DND-41 (cell line): ENCODE results near the gene CDO1.

Source experiments
- ATAC-seq: fragments of 200-7000 bp; cut with Tn5 transposase; 3 replicates; pipeline ENCODE4 v1.9.1; 2021; ENCODE audit warnings: low read depth; ENCODE audit not compliant: insufficient read depth
- DNase-seq: peaks from one replicate; pipeline ENCODE4 v3.0.0-alpha.2; 2020
- H2AFZ ChIP-seq: 2 replicates; pipeline ENCODE4 v1.6.0; 2012; ENCODE audit warnings: low read depth, low read length
- H3K27ac ChIP-seq: 2 replicates; pipeline ENCODE4 v1.5.1; 2012; ENCODE audit warnings: low read length, inconsistent platforms
- H3K27me3 ChIP-seq: fragments of 200-600 bp; sonication (generic); 2 replicates; pipeline ENCODE4 v1.6.0; 2012; ENCODE audit warnings: low read length, mild to moderate bottlenecking, inconsistent platforms; ENCODE audit not compliant: insufficient read depth, poor library complexity
- H3K36me3 ChIP-seq: 2 replicates; pipeline ENCODE4 v1.5.1; 2012; ENCODE audit warnings: low read length, inconsistent platforms; ENCODE audit not compliant: insufficient read depth
- H3K4me1 ChIP-seq: 2 replicates; pipeline ENCODE4 v1.5.1; 2012; ENCODE audit warnings: mild to moderate bottlenecking, low read length; ENCODE audit not compliant: insufficient read depth
- H3K4me2 ChIP-seq: 2 replicates; pipeline ENCODE4 v1.6.0; 2012; ENCODE audit warnings: mild to moderate bottlenecking, moderate library complexity, low read length, inconsistent platforms; ENCODE audit not compliant: insufficient read depth
- H3K4me3 ChIP-seq, 2 experiments: fragments of 200-600 bp in 1 of 2; shearing (Covaris generic) in 1 of 2; 2 replicates each; pipeline ENCODE4 v1.5.1; 2012 to 2016; ENCODE audit warnings: inconsistent platforms in 2 of 2, low read length in 2 of 2, mild to moderate bottlenecking in 2 of 2, low read depth in 1 of 2, moderate library complexity in 1 of 2
- H3K79me2 ChIP-seq: 2 replicates; pipeline ENCODE4 v1.6.0; 2012; ENCODE audit warnings: low read length, inconsistent platforms; ENCODE audit not compliant: insufficient read depth
- H3K9ac ChIP-seq: 2 replicates; pipeline ENCODE4 v1.6.0; 2012; ENCODE audit warnings: low read depth, mild to moderate bottlenecking, inconsistent platforms, low read length, moderate library complexity
- H3K9me3 ChIP-seq: 2 replicates; pipeline ENCODE4 v1.5.1; 2012; ENCODE audit warnings: low read length, moderate library complexity, mild to moderate bottlenecking, inconsistent platforms; ENCODE audit not compliant: insufficient read depth, severe bottlenecking
- H4K20me1 ChIP-seq: 2 replicates; pipeline ENCODE4 v1.6.0; 2012; ENCODE audit warnings: low read length; ENCODE audit not compliant: insufficient read depth
- EZH2 ChIP-seq: IDR thresholded peaks from 3 replicates; pipeline ENCODE4 v1.6.1; 2012; ENCODE audit warnings: borderline replicate concordance, low read depth, mild to moderate bottlenecking, moderate library complexity, low read length, inconsistent platforms; ENCODE audit not compliant: severe bottlenecking
- TF ChIP-seq, protein P1 (sequence below): IDR thresholded peaks from 2 replicates; pipeline ENCODE4 v1.5.1; 2012; ENCODE audit warnings: borderline replicate concordance, low read length, moderate library complexity, mild to moderate bottlenecking; ENCODE audit not compliant: poor library complexity, severe bottlenecking; ENCODE audit errors: extremely low read depth

Gene CDO1

GRCh38 chr5:115818821-115819220, 2.4 kb upstream of the CDO1 start:
- Histone ChIP-seq H3K27ac (no peak overlapping the region), H3K27me3 (no peaks in the 10 kb centered on the region)
- no peak for ATAC-seq

DNA sequence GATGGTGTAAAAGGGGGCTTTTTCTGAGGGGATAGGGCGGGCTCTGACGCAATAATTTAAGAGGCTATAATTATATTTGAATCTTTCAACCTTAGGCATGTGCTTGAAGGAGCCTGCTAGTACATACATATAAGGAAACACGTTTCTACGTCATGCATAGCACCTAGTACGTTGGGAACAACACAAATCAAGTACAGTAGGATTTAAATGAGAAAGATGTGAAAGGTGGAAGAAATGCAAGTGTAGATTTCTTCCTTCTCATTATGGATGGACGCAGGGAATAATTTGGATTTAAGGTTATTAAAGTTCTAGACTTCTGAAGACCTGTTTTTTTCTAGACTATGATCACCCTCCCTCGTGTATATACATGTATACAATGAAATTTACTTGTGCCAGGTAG, 927 bp upstream of the CDO1 start:
- no peak for TF ChIP-seq EZH2
- TF ChIP-seq, protein P1, sequence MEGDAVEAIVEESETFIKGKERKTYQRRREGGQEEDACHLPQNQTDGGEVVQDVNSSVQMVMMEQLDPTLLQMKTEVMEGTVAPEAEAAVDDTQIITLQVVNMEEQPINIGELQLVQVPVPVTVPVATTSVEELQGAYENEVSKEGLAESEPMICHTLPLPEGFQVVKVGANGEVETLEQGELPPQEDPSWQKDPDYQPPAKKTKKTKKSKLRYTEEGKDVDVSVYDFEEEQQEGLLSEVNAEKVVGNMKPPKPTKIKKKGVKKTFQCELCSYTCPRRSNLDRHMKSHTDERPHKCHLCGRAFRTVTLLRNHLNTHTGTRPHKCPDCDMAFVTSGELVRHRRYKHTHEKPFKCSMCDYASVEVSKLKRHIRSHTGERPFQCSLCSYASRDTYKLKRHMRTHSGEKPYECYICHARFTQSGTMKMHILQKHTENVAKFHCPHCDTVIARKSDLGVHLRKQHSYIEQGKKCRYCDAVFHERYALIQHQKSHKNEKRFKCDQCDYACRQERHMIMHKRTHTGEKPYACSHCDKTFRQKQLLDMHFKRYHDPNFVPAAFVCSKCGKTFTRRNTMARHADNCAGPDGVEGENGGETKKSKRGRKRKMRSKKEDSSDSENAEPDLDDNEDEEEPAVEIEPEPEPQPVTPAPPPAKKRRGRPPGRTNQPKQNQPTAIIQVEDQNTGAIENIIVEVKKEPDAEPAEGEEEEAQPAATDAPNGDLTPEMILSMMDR = no peak
- Histone ChIP-seq H3K4me1 (no peaks in the 10 kb centered on the region), H3K9me3 (no peaks in the 10 kb centered on the region), H4K20me1 (no peaks in the 10 kb centered on the region), H3K9ac (no peak overlapping the region), H3K36me3 (no peaks in the 10 kb centered on the region), H2AFZ (no peak overlapping the region), H3K4me3 (no peak overlapping the region), H3K27ac (no peak overlapping the region), H3K79me2 (no peaks in the 10 kb centered on the region), H3K4me2 (no peak overlapping the region), H3K27me3 (no peaks in the 10 kb centered on the region)
- ATAC-seq (no peak), DNase-seq (no peak)

More at GRCh38 chr5:115818821-115819220, 2.4 kb upstream of the CDO1 start:
- Histone ChIP-seq H3K9ac (no peak overlapping the region), H3K4me1 (no peaks in the 10 kb centered on the region), H3K4me2 (no peak overlapping the region), H3K79me2 (no peaks in the 10 kb centered on the region), H2AFZ (no peak overlapping the region), H4K20me1 (no peaks in the 10 kb centered on the region), H3K4me3 (no peak overlapping the region), H3K36me3 (no peaks in the 10 kb centered on the region), H3K9me3 (no peaks in the 10 kb centered on the region)
- TF ChIP-seq, protein P1 = no peak
- no peak for TF ChIP-seq EZH2
- no peak for DNase-seq

DNA sequence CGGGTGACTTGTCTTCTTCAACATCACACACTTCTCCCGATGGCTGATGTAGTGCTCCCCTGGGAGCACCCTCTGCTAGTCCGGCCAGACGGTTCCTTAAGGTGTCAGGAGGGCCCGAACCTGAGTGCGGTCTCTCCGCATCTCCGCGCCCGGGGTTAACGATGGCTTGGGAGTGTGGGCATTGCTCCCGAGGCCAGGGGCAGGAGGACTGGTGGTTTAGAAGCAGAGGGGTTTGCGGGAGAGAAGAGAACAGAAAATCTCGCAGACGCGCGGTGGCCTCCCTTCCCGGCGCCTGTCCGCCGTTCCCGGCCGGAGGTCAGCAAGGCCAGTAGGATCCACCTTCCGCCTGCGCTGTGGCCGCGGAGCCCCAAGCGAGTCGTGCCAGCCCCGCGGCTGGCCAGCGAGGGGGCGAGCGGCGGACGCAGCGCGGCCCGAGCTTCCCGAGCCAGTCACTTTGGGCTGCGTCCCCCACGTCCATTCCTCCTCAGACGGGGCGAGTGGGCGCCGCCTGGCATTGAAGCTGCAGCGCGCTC, 700 bp downstream of the CDO1 start:
- H3K27ac ChIP-seq = no peak overlapping the region
- H3K36me3 ChIP-seq = no peaks in the 10 kb centered on the region
- no peaks in the 10 kb centered on the region for H4K20me1 ChIP-seq
- H3K4me2 ChIP-seq = no peak overlapping the region
- no peaks in the 10 kb centered on the region for H3K9me3 ChIP-seq
- H3K9ac ChIP-seq = no peak overlapping the region
- ATAC-seq = no peak
- H3K4me3 ChIP-seq = no peak overlapping the region
- H3K79me2 ChIP-seq = no peaks in the 10 kb centered on the region
- H3K27me3 ChIP-seq = peaks cover 2% of the 10 kb centered on the region
- no peak overlapping the region for H2AFZ ChIP-seq
- no peaks in the 10 kb centered on the region for H3K4me1 ChIP-seq
- no peak for TF ChIP-seq EZH2
- DNase-seq = no peak

GRCh38 chr5:115815006-115815692, 1.3 kb downstream of the CDO1 start:
- no peak for TF ChIP-seq EZH2
- TF ChIP-seq, protein P1 = no peak
- no peak overlapping the region for H3K4me2 ChIP-seq

More at GRCh38 chr5:115815006-115815692, 1.3 kb downstream of the CDO1 start:
- H3K4me3 ChIP-seq = no peak overlapping the region
- H3K27ac ChIP-seq = no peak overlapping the region
- ATAC-seq (no peak), DNase-seq (no peak)
- no peaks in the 10 kb centered on the region for H3K36me3 ChIP-seq
- no peaks in the 10 kb centered on the region for H3K9me3 ChIP-seq
- no peaks in the 10 kb centered on the region for H3K79me2 ChIP-seq
- no peak overlapping the region for H3K9ac ChIP-seq
- peaks cover 2% of the 10 kb centered on the region for H3K27me3 ChIP-seq
- no peak overlapping the region for H2AFZ ChIP-seq
- H4K20me1 ChIP-seq = no peaks in the 10 kb centered on the region
- H3K4me1 ChIP-seq = no peaks in the 10 kb centered on the region
